Tibial nerve (tissue), 4 donors: ENCODE data around the gene CCDC28A. TPM values are rescaled to one million over a fixed set of nuclear protein-coding genes. Genes with fewer than 3 reads are reported as not detected.
A peak's percentile ranks its signal among the peaks of the same experiment; 100 is the strongest.

Source experiments
- DNase-seq, 2 donors: peaks; one replicate each; pipeline ENCODE4 v3.0.0-alpha.2; 2019; ENCODE audit warnings: low spot score in 2 of 2
- H3K27ac ChIP-seq, 4 donors: fragments of 200-600 bp; sonication (generic) in 3 of 4; one replicate each; pipeline ENCODE4 v1.5.1; 2017 to 2019; ENCODE audit warnings: mild to moderate bottlenecking in 1 of 4
- H3K27me3 ChIP-seq, 2 donors: fragments of 200-600 bp; sonication (generic) in 1 of 2; one replicate each; pipeline versions ENCODE4 v1.5.1 to v1.6.0; 2017 to 2019
- H3K36me3 ChIP-seq, 3 donors: fragments of 200-600 bp; sonication (generic); one replicate each; pipeline ENCODE4 v1.5.1; 2018 to 2019
- H3K4me1 ChIP-seq, 4 donors: fragments of 200-600 bp; sonication (generic) in 3 of 4; one replicate each; pipeline ENCODE4 v1.5.1; 2017 to 2019
- H3K4me3 ChIP-seq, 4 donors: fragments of 200-600 bp; sonication (generic) in 3 of 4; one replicate each; pipeline ENCODE4 v1.5.1; 2017 to 2019; ENCODE audit warnings: mild to moderate bottlenecking in 1 of 4, moderate library complexity in 1 of 4
- H3K9me3 ChIP-seq, 4 donors: fragments of 200-600 bp; sonication (generic) in 3 of 4; one replicate each; pipeline ENCODE4 v1.5.1; 2017 to 2019
- CTCF ChIP-seq, 5 experiments: fragments of 200-600 bp in 3 of 5; fragments of 450-650 bp in 2 of 5; sonication (generic) in 3 of 5; IDR thresholded peaks; one replicate each; pipeline ENCODE4 v1.5.1; 2016 to 2019; ENCODE audit warnings: antibody characterized with exemption in 5 of 5, mild to moderate bottlenecking in 3 of 5, moderate library complexity in 2 of 5
- EP300 ChIP-seq, 2 donors: sonication (generic); formaldehyde crosslinking; IDR thresholded peaks; one replicate each; pipeline ENCODE4 v1.6.1; 2017; ENCODE audit warnings: antibody characterized with exemption in 2 of 2, mild to moderate bottlenecking in 1 of 2
- POLR2A ChIP-seq, 2 donors: fragments of 450-650 bp; IDR thresholded peaks; one replicate each; pipeline ENCODE4 v1.6.1; 2017; ENCODE audit warnings: antibody characterized with exemption in 2 of 2, mild to moderate bottlenecking in 2 of 2, moderate library complexity in 2 of 2
- WGBS, 2 donors: methylation state at CpG; one replicate each; pipeline ENCODE4 v1.1.5; 2018; 5-methylcytosine and 5-hydroxymethylcytosine counted together
- total RNA-seq, 4 donors: library from RNA; depleted of rRNA; stranded (reverse); fragments of >200 nt; gene quantifications; one replicate each; pipeline ENCODE4 v1.1.0, GENCODE V29; 2016

The CCDC28A gene
- total RNA-seq, 4 donors from 2014 or later: 10.8 to 31.0 (median 15.7) TPM

DNA sequence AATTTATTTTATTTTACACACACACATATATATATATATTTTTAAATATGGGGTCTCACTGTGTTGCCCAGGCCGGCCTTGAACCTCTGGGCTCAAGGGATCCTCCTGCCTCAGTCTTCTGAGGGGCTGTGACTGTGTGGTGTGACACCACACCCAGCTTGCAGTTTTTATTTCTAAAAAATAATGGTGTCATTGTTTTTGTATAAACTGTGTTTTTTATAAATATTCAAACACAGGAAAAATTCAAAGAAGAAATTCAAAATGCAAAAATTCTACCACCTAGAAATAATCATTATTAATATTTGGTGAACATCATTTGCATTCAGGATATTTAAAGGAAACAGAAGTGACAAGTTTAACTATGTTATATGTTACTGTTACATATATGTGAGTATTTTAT, 3.1 kb downstream of the CCDC28A start:
- Histone ChIP-seq H3K4me1 (peaks cover 0 to 22% (median 9%) of the 10 kb centered on the region in 4 donors), H3K27me3 (no peaks in the 10 kb centered on the region), H3K4me3 (no peak overlapping the region), H3K27ac (no peak overlapping the region), H3K36me3 (peaks cover 0 to 56% (median 7%) of the 10 kb centered on the region in 3 donors), H3K9me3 (no peaks in the 10 kb centered on the region)
- 90 to 95% methylated on average over 1 of the region's 1 CpG for WGBS, 2 donors
- TF ChIP-seq POLR2A (IDR thresholded peaks at IDR 0.05): no peak
- no peak for TF ChIP-seq CTCF (IDR thresholded peaks at IDR 0.05)
- no peak for TF ChIP-seq EP300 (IDR thresholded peaks at IDR 0.05)
- DNase-seq: no peak

GRCh38 chr6:138778331-138778730, 4.8 kb downstream of the CCDC28A start:
- no peak for DNase-seq
- TF ChIP-seq CTCF (IDR thresholded peaks at IDR 0.05): no peak
- no peak for TF ChIP-seq POLR2A (IDR thresholded peaks at IDR 0.05)
- no peak for TF ChIP-seq EP300 (IDR thresholded peaks at IDR 0.05)
- peaks cover 0 to 71% (median 7%) of the 10 kb centered on the region in 3 donors for H3K36me3 ChIP-seq
- no peak overlapping the region for H3K27ac ChIP-seq
- H3K9me3 ChIP-seq: no peaks in the 10 kb centered on the region
- 91 to 93% methylated on average over 6 of the region's 6 CpGs for WGBS, 2 donors
- H3K4me3 ChIP-seq: no peak overlapping the region
- no peaks in the 10 kb centered on the region for H3K27me3 ChIP-seq
- H3K4me1 ChIP-seq: peaks cover 0 to 16% (median 8%) of the 10 kb centered on the region in 4 donors

DNA sequence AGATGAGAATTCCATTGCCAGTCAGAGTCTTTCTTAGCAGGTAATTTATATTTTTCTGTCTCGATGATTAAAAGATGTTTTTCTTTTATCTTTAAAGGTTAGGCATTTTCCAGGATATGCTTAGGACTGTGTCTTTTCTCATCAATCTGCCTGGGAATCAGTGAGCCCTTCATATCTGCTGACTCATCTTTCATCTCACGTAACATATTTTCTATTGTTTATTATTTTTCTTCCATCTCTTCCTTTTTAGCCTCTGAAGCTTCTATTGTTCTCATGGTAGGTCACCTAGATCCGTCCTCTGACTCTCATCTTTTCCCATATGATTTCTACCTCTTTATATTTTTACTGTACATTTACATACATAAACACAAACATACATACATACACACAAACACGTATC, 8.7 kb downstream of the CCDC28A start:
- no peak for DNase-seq
- 68 to 80% methylated on average over 4 of the region's 4 CpGs for WGBS, 2 donors
- H3K27me3 ChIP-seq: no peaks in the 10 kb centered on the region
- H3K36me3 ChIP-seq: peaks cover 0 to 71% (median 4%) of the 10 kb centered on the region in 3 donors
- H3K27ac ChIP-seq: no peak overlapping the region
- no peak for TF ChIP-seq EP300 (IDR thresholded peaks at IDR 0.05)
- no peak for TF ChIP-seq CTCF (IDR thresholded peaks at IDR 0.05)
- no peak for TF ChIP-seq POLR2A (IDR thresholded peaks at IDR 0.05)
- H3K4me3 ChIP-seq: no peak overlapping the region
- H3K9me3 ChIP-seq: no peaks in the 10 kb centered on the region
- peaks cover 0 to 9% (median 4%) of the 10 kb centered on the region in 4 donors for H3K4me1 ChIP-seq

DNA sequence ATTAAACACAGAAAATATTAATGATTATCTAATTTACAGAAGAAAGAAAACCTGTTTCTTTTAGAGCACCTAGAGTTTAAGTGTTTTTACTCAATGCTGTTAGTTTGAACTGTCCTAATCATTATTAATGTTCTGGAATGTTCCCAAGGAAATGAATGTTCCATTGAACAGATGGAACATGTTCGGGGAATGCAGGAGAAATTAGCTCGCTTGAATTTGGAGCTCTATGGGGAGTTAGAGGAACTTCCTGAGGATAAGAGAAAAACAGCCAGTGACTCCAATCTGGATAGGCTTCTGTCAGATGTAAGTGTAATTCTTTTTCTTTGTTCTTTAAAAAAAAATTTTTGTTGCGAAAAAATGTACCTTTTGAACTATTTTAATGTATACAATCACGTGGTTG, 11.5 kb downstream of the CCDC28A start:
- Histone ChIP-seq H3K27ac (no peak overlapping the region), H3K27me3 (no peaks in the 10 kb centered on the region), H3K9me3 (no peaks in the 10 kb centered on the region), H3K4me1 (peaks cover 0 to 9% (median 4%) of the 10 kb centered on the region in 4 donors), H3K4me3 (no peak overlapping the region), H3K36me3 (peaks cover 0 to 67% (median 4%) of the 10 kb centered on the region in 3 donors)
- TF ChIP-seq CTCF (IDR thresholded peaks at IDR 0.05) (no peak), EP300 (IDR thresholded peaks at IDR 0.05) (no peak), POLR2A (IDR thresholded peaks at IDR 0.05) (no peak)
- 73 to 78% methylated on average over 4 of the region's 4 CpGs for WGBS, 2 donors
- no peak for DNase-seq

GRCh38 chr6:138785980-138786379, 12.4 kb downstream of the CCDC28A start:
- H3K9me3 ChIP-seq: no peaks in the 10 kb centered on the region
- peak overlapping the region in 2 of 4 donors; percentile 12 to 62 for H3K27ac ChIP-seq

More at GRCh38 chr6:138785980-138786379, 12.4 kb downstream of the CCDC28A start:
- peaks cover 0 to 9% (median 4%) of the 10 kb centered on the region in 4 donors for H3K4me1 ChIP-seq
- no peak for DNase-seq
- H3K27me3 ChIP-seq: no peaks in the 10 kb centered on the region
- peaks cover 0 to 67% (median 4%) of the 10 kb centered on the region in 3 donors for H3K36me3 ChIP-seq
- no peak for TF ChIP-seq EP300 (IDR thresholded peaks at IDR 0.05)
- TF ChIP-seq CTCF (IDR thresholded peaks at IDR 0.05): no peak
- TF ChIP-seq POLR2A (IDR thresholded peaks at IDR 0.05): no peak
- WGBS, 2 donors: 33 to 44% methylated on average over 3 of the region's 3 CpGs
- H3K4me3 ChIP-seq: no peak overlapping the region
